Measurements from ENCODE around the gene SREBF1.

DNA sequence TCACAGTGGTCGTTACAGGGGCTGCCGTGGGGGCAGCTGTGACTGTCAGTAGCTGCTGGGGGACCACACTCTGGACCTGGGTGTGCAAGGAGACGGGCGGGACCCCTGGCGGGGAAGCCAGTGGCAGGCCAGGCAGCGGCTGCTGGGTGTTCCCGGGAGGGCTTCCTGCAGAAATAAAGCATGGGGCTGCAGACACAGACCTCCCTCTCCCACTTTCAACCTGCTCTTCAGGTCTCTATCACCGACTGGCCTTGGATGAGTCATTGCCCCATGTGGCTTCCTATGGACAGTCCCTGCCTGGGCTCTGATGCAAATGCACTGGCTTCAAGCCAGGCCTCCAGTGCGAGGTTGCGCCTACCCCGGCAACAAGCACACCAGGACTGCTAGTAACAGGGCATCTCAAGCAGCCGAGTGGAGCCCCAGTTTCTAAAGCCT, 17.2 kb downstream of the SREBF1 start:
- TF ChIP-seq, protein P1, sequence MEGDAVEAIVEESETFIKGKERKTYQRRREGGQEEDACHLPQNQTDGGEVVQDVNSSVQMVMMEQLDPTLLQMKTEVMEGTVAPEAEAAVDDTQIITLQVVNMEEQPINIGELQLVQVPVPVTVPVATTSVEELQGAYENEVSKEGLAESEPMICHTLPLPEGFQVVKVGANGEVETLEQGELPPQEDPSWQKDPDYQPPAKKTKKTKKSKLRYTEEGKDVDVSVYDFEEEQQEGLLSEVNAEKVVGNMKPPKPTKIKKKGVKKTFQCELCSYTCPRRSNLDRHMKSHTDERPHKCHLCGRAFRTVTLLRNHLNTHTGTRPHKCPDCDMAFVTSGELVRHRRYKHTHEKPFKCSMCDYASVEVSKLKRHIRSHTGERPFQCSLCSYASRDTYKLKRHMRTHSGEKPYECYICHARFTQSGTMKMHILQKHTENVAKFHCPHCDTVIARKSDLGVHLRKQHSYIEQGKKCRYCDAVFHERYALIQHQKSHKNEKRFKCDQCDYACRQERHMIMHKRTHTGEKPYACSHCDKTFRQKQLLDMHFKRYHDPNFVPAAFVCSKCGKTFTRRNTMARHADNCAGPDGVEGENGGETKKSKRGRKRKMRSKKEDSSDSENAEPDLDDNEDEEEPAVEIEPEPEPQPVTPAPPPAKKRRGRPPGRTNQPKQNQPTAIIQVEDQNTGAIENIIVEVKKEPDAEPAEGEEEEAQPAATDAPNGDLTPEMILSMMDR (conservative IDR thresholded peaks at IDR 0.05), result no peak
- TF ChIP-seq EZH2 (IDR thresholded peaks at IDR 0.05; ENCODE audit: low read depth), result no peak
